GM18868 (cell line): ENCODE data around the gene DCP1A.
A peak's percentile ranks its signal among the peaks of the same experiment; 100 is the strongest.
"Not testable (repeated sequence)": the region's sequence is repeated elsewhere in the genome, so short reads cannot be mapped to it uniquely, and the experiment has no call there.

ENCODE experiments used
- ATAC-seq: cut with Tn5 transposase; IDR thresholded peaks from one replicate; pipeline ENCODE4 v1.9.1; 2021; ENCODE audit warnings: mild to moderate bottlenecking, moderate library complexity; ENCODE audit not compliant: unreplicated experiment

DCP1A gene

DNA sequence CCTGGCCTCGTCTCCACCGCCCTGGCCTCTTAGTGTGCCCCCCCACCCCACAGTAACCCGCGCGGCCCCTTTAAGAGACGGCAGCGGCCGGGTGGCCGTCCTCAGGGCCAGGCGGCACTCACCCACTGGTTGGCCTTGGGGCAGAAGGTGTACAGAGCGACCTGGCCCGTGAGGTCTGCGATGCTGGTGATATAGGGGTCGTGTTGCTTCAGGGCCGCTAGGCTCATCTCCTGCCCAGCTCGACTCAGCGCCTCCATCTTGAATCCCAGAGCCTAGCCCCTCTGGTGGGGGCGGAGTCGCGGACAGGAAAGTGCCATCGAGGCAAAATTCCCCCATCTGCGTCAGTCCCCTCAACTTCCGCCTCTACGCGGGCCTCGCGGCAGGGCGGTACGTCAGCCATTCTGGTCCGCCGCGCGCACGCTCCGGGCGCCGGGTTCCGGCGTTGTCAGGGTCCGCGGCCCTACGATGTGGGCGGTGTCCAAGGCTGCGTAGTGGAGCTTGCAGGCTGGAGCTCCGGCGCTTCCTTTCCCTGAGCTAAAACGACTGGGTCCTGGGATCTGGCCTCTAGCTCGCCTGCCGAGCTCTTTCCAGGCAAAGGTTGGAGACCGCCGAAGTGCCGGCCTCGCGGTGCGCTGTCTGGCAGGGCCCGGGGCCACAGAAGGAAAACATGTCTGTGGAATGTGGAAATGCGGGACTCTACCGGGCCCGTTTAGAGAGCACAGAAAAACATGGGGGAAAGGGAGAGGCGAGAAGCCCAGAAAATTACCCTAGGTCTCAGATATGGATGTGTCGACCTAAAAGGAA, at the start of gene DCP1A:
TSS of gene DCP1A (minus strand) at position 283 of the 804 bp plus-strand sequence. CDS start at position 257, 26 bp downstream.
- peak; percentile 95 for ATAC-seq

DNA sequence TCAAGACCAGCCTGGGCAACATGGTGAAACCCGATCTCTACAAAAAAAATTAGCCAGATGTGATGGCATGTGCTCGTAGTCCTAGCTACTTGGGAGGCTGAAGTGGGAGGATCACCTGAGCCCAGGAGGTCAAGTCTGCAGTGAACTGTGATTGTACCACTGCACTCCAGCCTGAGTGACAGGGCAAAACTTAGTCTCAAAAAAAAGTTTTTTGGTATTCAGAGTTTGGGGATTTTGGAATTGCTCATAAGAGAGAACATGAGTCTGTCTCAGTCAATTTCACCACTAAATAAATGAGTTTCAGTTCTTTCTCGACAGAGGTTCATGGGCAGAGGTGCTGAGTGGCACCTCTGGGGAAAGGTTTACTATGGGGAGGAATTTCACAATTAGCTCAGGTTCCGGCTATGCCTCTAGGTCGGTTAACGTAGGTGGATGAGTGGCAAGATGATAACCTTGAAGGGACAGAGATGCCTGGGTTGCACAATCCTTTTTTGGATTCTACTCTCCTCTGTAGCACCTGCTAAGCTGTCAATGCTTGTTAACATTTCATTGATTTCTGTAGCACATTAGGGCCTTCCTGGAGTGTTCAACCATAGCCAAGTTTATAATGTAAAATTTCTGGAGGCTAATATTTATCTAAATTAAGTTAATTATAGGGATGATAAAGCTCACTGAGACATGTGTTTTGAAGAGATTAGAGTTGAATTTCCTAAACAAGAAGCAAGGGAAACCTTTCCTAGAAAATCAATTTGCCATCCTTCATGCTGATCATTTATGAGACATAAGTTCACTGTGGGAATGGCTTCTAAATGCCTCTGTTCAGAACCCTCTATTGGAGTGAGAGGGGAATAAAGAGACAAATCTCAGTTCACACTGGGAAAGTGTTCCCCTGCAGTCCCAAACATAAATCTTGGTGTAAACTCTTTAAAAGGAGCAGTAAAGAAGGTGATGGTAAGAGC, 37.4 kb upstream of the DCP1A start:
- peak; percentile 93 for ATAC-seq

DNA sequence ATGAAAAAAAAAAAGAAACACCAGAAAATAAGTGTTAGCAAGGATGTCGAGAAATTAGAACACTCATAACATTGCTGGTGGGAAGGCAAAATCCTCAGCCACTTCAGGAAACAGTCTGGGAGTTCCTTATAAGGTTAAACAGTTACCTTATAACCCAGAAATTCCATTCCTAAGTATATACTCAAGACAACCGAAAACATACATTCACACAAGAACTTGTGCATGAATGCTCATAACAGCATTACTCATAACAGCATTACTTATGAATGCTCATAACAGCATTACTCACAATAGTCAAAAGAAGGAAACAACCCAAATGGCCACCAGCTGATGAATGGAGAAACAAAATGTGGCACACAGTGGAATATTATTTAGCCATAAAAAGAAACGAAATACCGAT, 34.8 kb upstream of the DCP1A start:
- no peak for ATAC-seq

DNA sequence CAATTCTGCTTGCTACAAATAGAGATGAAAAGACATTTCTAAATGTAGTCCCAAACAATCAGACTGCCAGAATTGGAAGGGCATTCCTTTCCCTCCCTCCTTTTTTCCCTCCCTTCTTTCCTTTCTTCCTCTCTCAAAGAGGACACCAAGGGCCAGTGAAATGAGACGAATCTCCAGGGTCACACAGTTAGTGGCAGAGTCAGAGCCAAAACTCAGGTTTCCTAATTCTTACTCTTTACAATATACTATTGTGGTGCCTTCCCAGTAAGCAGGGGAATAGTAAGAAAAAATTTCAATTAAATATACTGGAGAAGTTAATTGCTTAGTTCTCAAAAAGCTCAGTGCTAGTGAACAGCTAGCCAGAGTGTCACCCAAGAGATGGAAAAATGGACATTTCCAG, 33.0 kb upstream of the DCP1A start:
- no peak for ATAC-seq

DNA sequence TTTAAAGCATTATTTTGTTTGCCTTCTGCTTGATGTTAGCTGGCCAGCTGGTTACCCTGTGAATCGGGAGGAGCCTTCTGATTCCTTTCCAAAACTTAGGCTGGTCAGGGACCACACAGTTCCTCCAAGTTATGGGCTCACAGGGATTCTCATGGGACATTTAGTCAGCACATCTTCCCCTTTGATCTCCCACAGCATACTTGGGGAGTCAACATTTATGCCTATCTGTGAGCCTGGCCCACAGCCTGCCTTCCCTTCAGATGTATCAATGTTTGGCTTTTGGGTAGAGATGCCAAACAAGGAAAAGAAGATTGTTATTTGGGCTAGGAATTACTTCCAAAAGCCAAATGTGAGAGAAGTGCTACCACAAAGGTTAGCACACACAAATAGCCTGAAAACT, 32.6 kb upstream of the DCP1A start:
- no peak for ATAC-seq

DNA sequence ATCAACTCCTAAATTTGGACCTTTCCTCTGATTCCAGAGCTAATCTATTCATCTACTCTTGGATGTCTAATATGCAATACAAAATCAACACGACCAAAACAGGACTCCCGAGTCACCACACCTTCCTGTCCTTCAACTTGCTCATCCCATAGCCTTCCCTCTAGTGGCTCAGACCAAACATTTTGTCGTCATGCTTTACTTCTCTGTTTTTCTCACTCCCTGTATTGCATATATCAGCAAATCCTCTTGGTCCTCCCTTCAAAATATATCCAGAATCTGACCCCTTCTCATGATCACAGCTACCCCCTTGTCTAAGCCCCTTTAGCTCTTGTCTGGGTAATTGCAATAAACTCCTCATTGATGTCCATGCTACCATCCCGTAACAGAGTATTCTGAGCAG, 30.5 kb upstream of the DCP1A start:
- ATAC-seq: no peak

- no peak for ATAC-seq
Measured at GRCh38 chr3:53376679-53377078, 29.3 kb upstream of the DCP1A start.

DNA sequence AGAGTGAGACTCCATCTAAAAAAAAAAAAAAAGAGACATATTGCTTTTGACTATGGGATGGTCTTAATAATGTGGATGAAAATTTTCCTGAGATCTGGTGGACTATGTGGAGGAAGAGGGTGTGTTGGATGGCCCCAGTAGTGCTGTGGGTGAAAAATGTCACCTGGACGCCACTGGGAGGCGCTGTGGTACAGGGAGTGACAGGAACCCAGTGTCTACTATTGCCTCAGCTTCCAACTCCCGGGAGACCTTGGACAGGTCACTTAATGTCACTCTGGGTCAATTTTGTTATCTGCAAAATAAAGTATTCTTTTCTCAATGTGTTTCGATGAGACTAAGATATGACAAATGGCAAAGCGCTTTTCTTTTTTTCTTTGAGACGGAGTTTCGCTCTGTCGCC, 27.7 kb upstream of the DCP1A start:
- ATAC-seq: peak; percentile 74

DNA sequence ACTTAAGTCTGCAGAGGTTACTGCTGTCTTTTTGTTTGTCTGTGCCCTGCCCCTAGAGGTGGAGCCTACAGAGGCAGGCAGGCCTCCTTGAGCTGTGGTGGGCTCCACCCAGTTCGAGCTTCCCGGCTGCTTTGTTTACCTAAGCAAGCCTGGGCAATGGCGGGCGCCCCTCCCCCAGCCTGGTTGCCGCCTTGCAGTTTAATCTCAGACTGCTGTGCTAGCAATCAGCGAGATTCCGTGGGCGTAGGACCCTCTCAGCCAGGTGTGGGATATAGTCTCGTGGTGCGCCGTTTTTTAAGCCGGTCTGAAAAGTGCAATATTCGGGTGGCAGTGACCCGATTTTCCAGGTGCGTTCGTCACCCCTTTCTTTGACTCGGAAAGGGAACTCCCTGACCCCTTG, 23.4 kb upstream of the DCP1A start:
- ATAC-seq: not testable (repeated sequence)

DNA sequence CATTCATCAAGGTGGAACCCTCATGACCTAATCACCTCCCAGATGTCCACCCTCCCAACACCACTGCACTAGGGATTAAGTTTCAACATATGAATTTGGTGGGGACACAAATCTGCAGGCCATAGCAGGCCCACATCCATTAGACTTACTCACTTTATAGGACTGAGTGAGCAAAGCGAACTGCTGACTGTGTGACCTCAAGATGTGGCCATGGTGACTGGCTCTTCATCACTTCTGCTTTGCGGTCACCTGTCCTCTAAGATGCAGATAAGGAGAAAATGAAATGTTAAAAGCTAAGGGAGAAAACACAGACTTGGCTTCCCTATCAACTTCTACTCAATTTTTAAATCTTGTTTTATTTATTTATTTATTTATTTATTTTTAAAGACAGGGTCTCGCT, 14.5 kb upstream of the DCP1A start:
- no peak for ATAC-seq

- ATAC-seq: no peak
Measured at GRCh38 chr3:53357458-53357857, 10.1 kb upstream of the DCP1A start.

GRCh38 chr3:53354945-53355498, 7.7 kb upstream of the DCP1A start:
- no peak for ATAC-seq

GRCh38 chr3:53353202-53353601, 5.9 kb upstream of the DCP1A start:
- ATAC-seq: no peak

DNA sequence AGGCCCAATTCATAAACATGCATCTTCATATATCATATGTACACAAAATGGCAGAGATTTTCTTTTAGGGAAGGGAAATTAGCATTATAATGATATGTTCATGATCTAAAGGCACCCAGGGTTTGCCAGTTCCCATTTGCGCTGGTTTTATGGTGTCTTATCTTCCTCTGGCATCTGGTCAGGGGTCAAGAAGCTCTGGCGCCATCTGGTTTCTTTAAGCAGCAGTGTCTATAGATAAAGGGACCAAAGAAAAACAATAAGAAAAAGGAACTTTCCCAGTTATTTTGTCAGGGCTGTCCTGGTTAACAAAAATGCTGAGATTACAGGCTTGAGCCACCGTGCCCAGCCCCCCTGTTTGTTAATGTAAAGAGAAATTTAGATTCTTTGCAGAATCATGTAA, 3.3 kb upstream of the DCP1A start:
- ATAC-seq: no peak

- not testable (repeated sequence) for ATAC-seq
Measured at GRCh38 chr3:53348118-53348517, 775 bp upstream of the DCP1A start.

GRCh38 chr3:53346922-53347260, 452 bp downstream of the DCP1A start:
- ATAC-seq: no peak

DNA sequence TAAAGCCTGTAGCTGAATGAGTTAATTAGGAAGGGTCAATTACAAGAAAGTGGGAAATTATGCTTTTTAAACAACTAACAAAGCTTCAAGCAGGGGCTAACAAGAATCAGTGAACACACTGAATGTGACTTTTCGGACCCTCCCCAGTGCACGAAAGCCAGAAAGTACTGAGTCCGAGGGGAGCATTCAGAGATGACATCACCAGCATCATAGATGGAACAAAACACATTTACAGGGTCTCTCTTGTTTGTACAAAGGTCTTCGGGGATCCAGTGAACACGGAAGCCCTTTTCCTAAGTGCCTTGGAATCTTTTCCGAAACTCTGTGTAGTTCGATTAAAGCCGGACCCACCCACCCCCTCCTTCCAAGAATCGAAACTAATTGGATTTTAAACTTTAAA, 829 bp downstream of the DCP1A start:
- no peak for ATAC-seq

DNA sequence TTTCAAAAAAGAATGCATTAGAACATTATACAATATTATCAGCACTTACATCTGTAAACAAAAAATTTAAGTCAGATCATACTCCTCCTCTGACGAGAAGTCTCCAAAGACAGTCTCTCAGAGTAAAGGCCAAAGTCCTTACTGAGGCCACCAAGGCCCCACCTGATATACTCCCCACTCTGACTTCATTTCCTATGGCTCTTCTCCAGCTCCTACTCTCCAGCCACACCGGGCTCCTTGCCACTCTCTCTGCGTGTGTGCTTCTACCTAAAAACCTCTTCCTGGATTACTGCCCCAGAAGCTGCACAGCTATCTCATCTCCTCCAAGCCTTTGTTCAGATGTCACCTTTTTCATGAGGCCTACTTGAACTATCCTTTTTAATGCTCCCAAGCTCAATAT, 5.0 kb downstream of the DCP1A start:
- ATAC-seq: no peak

GRCh38 chr3:53337167-53337940, 10.0 kb downstream of the DCP1A start:
- no peak for ATAC-seq

- no peak for ATAC-seq
Measured at GRCh38 chr3:53334742-53335141, 12.6 kb downstream of the DCP1A start.

DNA sequence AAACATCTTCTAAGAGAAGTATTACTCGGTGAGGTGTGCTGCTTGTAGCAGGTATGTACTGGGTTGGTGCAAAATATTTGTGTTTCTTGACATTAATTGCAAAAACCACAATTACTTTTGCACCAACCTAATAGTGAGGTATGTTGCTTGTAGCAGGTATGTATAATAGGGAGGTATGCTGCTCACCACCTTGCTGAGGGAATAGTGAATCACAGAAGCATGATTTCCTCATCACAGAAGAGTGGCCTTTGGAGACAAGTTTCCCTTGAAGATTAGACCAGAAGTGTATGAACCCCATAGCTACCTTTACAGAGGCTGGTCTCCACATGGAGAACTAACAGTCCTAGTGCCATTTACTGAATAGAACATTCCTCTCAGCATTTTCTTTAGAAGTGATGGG, 15.5 kb downstream of the DCP1A start:
- ATAC-seq: no peak
